B cell (primary cell): ENCODE measurements around the gene ZSWIM6.

Experiments
- CTCF ChIP-seq: fragments of 200-600 bp; IDR thresholded peaks from one replicate; pipeline ENCODE4 v1.8.0; 2022; ENCODE audit warnings: antibody characterized with exemption, mild to moderate bottlenecking
- EZH2 ChIP-seq: IDR thresholded peaks from 2 replicates; pipeline ENCODE4 v1.6.1; 2012; ENCODE audit warnings: borderline replicate concordance, low read depth, mild to moderate bottlenecking, moderate library complexity, low read length; ENCODE audit not compliant: insufficient read depth, poor library complexity, severe bottlenecking

GRCh38 chr5:61447780-61448495, 115.9 kb downstream of the ZSWIM6 start:
- TF ChIP-seq CTCF (no peak), EZH2 (no peak)
